Measurements from ENCODE around the gene SLAMF1.

The SLAMF1 gene

GRCh38 chr1:160612613-160613218, 34.1 kb downstream of the SLAMF1 start:
- no peak for TF ChIP-seq CTCF (IDR thresholded peaks at IDR 0.05; ENCODE audit: borderline replicate concordance, control extremely low read depth, extremely low read depth, insufficient read depth, missing control alignments)
- in situ Hi-C loops (cut with MboI; ENCODE audit: low sequenced_read_pairs, unreplicated experiment): no loop called here
- no peak for DNase-seq (ENCODE audit: low spot score)

GRCh38 chr1:160610569-160611242, 36.1 kb downstream of the SLAMF1 start:
- DNase-seq (ENCODE audit: low spot score): no peak
- in situ Hi-C loops (cut with MboI; ENCODE audit: low sequenced_read_pairs, unreplicated experiment): no loop called here
- no peak for TF ChIP-seq CTCF (IDR thresholded peaks at IDR 0.05; ENCODE audit: borderline replicate concordance, control extremely low read depth, extremely low read depth, insufficient read depth, missing control alignments)

DNA sequence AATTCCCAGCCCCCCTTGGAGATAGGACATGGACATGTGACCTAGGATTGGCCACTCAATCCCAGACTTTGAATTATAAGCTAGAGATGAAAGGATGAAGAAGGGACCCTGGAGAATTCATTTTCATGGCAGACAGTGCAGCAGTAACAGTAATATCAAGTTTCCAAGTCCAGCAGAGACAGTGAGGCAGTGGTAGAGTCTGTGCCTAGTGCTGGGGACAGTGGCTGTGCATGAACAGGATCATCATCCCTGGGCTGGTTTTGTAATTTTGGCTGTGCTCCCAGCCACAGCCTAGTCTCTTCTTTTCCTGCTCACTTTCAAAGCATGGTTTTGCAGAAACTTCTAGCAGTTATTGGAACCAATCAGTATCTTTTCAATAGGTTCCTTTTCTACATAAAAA, 37.9 kb downstream of the SLAMF1 start:
- no peak for DNase-seq (ENCODE audit: low spot score)
- in situ Hi-C loops (cut with MboI; ENCODE audit: low sequenced_read_pairs, unreplicated experiment): loop anchor here (5.0 kb wide), 2 partner anchors 62 to 182 kb away; no protein-coding TSS in a partner anchor
- no peak for TF ChIP-seq CTCF (IDR thresholded peaks at IDR 0.05; ENCODE audit: borderline replicate concordance, control extremely low read depth, extremely low read depth, insufficient read depth, missing control alignments)

GRCh38 chr1:160608514-160608913, 38.3 kb downstream of the SLAMF1 start:
- in situ Hi-C loops (cut with MboI; ENCODE audit: low sequenced_read_pairs, unreplicated experiment): loop anchor here (5.0 kb wide), 2 partner anchors 61 to 181 kb away; no protein-coding TSS in a partner anchor
- no peak for TF ChIP-seq CTCF (IDR thresholded peaks at IDR 0.05; ENCODE audit: borderline replicate concordance, control extremely low read depth, extremely low read depth, insufficient read depth, missing control alignments)
- DNase-seq (ENCODE audit: low spot score): no peak

DNA sequence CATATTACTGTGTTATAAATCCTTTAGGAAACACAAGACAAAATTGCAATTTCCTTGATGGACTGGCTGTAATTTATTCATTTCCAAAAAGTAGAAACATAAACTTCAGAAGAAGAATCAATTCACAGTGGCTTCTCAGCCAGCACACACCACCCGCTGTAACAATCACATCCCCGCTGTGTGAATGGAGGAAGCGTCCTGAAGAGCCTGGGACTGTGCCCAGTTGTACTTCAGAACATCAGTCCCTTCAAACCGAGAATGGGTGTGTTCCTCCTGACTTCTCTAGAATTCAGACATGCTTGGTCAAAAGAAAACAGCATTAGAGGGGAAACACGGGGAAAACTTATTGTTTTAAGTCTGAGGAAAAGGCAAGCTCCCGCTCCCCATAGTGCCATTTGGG, 38.8 kb downstream of the SLAMF1 start:
- no peak for TF ChIP-seq CTCF (IDR thresholded peaks at IDR 0.05; ENCODE audit: borderline replicate concordance, control extremely low read depth, extremely low read depth, insufficient read depth, missing control alignments)
- in situ Hi-C loops (cut with MboI; ENCODE audit: low sequenced_read_pairs, unreplicated experiment): loop anchor here (5.0 kb wide), 2 partner anchors 61 to 181 kb away; no protein-coding TSS in a partner anchor
- no peak for DNase-seq (ENCODE audit: low spot score)

DNA sequence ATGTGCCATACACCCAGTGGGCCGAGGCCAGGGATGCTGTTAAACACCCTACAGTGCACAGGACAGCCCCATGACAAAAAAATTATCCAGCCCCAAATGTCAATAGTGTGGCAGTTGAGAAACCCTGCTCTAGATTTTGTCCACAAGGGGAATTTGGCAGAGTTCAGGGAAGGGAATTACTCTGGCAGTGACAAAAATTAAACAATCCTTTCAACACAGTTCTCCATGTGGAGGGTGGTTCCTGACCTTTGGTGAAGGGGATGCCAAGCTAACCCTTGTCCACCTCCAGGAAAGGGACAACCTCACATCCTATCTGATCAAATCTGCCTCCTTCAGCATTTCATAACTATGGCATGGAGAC, 39.2 kb downstream of the SLAMF1 start:
- in situ Hi-C loops (cut with MboI; ENCODE audit: low sequenced_read_pairs, unreplicated experiment): loop anchor here (5.0 kb wide), 2 partner anchors 60 to 180 kb away; no protein-coding TSS in a partner anchor
- no peak for TF ChIP-seq CTCF (IDR thresholded peaks at IDR 0.05; ENCODE audit: borderline replicate concordance, control extremely low read depth, extremely low read depth, insufficient read depth, missing control alignments)
- no peak for DNase-seq (ENCODE audit: low spot score)
